DMS153 treated with DMSO at 0.1 percent for 48 hours (cell line): ENCODE measurements around the gene CDKN2B-AS1.
"Not testable (repeated sequence)": the region's sequence is repeated elsewhere in the genome, so short reads cannot be mapped to it uniquely, and the experiment has no call there.

Experiments used
- DNase-seq: peaks from one replicate; lab custom pipeline; 2025; ENCODE audit not compliant: unreplicated experiment; lab: John Stamatoyannopoulos, UW

Gene CDKN2B-AS1

DNA sequence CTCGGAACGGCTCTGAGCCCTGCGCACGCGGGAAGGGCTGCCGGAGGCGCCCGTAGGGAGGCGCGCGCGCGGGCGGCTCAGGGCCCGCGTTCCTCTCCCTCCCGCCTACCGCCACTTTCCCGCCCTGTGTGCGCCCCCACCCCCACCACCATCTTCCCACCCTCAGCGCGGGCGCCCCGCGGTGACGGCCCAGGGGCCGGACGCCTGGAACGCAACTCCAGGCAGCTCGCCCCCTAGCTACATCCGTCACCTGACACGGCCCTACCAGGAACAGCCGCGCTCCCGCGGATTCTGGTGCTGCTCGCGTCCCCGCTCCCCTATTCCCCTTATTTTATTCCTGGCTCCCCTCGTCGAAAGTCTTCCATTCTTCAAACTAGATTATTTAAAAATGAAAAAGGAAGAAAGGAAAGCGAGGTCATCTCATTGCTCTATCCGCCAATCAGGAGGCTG lies at the start of gene CDKN2B-AS1:
Gene CDKN2B-AS1, plus strand, starts transcription at position 236 of the 450 bp plus-strand sequence.
- DNase-seq, result peak; percentile 86

GRCh38 chr9:21945606-21946005 lies 49.0 kb upstream of the CDKN2B-AS1 start:
- no peak for DNase-seq

DNA sequence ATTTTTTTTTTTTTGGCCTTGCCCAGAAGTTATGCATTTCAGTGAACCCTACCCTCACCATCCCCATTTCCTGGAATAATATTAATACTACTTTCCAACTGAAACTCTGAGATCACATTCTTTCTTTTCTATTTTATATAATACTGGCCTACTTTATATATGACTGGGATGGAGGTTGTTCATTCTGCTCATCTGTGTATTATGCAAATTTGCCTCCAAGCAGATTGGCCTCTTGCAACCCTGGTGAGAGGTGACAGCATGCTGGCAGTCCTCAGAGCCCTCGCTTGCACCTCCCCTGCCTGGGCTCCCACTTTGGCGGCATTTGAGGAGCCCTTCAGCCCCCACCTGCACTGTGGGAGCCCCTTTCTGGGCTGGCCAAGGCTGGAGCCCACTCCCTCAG lies 35.8 kb upstream of the CDKN2B-AS1 start:
- no peak for DNase-seq

GRCh38 chr9:21959268-21959667 lies 35.3 kb upstream of the CDKN2B-AS1 start:
- not testable (repeated sequence) for DNase-seq

DNA sequence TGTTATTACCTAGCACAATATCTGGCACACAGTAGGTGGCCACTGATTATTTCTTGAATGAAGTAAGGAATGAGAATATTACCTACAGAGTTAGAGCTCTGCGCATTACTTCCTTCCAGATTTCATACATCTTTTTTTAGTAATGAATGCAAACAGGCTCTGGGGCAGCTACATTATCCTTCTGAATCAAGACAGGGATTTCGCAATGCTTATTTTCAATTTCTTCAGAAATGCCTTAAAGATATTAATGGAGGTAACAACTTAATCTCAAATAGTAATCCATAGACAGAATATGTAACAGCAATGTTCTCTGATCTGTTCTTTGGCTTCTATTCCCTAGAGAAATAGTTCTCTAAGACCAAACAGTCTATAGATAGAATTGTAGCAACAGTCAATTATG lies 33.0 kb upstream of the CDKN2B-AS1 start:
- DNase-seq, result no peak

- no peak for DNase-seq
Measured at GRCh38 chr9:21964925-21965385, 29.6 kb upstream of the CDKN2B-AS1 start.

DNA sequence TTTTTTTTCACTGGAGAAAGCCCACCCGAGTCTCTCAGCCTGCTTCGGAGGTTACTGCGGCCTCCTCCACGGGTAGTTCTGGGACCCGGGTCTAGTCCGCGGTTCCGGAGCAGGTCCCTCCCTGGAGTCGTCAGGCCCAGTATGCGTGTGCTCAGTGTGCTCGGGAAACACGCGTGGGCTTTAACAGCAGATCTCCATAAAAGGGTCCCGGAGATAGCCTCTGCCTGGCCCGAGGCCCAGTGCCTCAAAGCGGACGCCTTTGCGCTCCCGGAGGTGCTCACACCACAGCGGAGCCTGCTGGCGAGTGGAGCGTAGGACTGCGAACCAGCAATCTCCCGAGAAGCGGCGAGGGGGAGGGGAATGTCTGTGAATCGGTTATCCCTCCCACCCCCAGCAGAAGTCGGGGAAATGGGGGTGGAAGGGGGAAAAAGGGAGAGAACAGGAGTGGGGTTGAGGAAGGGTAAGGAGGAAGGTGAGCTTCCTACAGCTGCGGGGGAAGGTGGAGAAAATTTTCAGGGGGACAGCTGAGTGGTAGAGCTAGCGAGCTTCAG lies 29.1 kb upstream of the CDKN2B-AS1 start:
- DNase-seq, result no peak

GRCh38 chr9:21966140-21966851 lies 28.3 kb upstream of the CDKN2B-AS1 start:
- no peak for DNase-seq

- DNase-seq, result no peak
Measured at GRCh38 chr9:21967169-21967568, 27.4 kb upstream of the CDKN2B-AS1 start.

- no peak for DNase-seq
Measured at GRCh38 chr9:21967702-21968101, 26.9 kb upstream of the CDKN2B-AS1 start.

GRCh38 chr9:21968331-21969010 lies 26.1 kb upstream of the CDKN2B-AS1 start:
- DNase-seq, result no peak

DNA sequence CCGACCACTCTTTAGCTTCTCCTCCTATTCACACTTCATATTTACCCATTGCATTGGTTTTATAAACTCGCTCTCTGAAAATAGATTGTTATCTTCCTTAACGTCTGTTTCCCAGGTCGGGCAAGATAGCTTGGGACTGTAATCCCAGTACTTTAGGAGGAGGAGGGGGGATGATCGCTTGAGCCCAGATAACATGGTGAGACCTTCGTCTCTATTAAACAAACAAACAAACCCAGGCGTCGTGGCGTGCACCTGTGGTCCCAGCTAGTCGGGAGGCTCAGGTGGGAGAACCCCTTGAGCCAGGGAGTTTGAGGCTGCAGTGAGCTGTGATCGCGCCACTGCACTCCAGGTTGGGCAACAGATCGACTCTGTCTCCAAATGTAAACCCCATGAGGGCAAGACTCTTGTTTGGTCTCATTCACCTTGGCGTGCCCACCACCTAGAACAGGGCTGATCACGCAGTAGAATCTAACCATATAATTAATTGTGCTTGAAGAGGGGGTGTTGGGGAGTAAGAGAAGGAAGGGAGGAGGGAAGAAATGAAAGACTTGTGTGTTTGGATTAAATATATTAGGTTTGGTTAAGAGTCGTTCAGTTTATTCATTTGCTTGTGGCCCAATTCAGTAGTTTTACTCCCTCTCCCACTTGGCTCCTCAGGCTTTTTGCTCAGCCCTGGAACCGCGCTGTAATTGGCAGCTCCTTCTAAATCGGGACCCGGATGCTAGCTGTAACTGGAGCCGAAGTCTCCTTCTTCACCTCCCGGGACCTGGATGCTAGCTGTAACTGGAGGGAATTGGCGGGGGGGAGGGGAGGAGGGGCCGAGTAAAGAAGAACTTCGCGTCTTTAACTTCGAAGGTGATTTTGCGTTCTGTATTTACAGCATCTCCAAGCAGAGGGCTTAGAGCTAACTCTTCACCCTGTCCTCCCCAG lies 25.3 kb upstream of the CDKN2B-AS1 start:
- no peak for DNase-seq

- DNase-seq, result no peak
Measured at GRCh38 chr9:21969951-21970799, 24.4 kb upstream of the CDKN2B-AS1 start.

DNA sequence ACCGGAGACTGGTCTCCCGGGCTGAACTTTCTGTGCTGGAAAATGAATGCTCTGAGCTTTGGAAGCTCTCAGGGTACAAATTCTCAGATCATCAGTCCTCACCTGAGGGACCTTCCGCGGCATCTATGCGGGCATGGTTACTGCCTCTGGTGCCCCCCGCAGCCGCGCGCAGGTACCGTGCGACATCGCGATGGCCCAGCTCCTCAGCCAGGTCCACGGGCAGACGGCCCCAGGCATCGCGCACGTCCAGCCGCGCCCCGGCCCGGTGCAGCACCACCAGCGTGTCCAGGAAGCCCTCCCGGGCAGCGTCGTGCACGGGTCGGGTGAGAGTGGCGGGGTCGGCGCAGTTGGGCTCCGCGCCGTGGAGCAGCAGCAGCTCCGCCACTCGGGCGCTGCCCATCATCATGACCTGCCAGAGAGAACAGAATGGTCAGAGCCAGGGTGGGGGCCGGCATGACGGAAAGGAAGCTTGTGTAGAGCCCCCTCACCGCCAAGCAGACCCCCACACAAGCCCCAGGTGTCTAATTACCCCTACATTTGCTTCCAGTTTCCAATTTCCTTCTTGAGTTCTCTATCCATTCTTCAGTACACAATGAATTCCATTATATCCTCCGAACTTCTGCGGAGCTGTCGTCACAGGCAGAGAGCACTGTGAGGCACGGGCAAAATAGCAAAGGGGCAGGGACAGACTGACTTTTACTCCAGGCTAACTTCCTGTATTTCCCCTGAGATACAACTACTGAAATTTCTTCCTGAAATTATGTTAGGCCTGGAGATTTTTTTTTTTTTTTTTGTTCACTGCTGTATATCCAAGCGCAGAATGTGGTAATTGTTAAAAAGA lies 23.6 kb upstream of the CDKN2B-AS1 start:
- DNase-seq, result no peak

DNA sequence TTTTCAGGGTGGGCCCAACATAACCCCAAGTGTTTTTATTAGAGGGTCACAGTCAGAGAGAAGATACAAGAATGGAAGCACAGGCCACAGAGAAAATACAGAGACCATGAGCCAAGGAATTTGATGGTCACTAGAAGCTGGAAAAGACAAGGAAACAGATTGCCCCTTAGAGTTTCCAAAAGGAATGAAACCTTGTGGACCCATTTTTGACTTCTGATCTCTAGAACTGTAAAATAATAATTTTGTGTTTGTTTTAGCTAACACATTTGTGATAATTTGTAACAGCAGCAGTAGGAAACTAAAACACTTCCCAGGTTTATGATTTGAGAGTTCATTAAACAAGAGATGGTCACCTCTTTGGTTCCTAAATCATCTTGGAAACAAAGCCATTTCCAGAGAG lies 22.2 kb upstream of the CDKN2B-AS1 start:
- no peak for DNase-seq

DNA sequence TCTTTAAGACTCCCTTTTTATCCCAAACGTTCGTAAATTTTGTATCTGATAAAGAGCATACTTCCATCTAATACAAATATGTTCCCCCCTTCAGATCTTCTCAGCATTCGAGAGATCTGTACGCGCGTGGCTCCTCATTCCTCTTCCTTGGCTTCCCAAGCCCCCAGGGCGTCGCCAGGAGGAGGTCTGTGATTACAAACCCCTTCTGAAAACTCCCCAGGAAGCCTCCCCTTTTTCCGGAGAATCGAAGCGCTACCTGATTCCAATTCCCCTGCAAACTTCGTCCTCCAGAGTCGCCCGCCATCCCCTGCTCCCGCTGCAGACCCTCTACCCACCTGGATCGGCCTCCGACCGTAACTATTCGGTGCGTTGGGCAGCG lies 20.3 kb upstream of the CDKN2B-AS1 start:
- DNase-seq, result peak; percentile 39

DNA sequence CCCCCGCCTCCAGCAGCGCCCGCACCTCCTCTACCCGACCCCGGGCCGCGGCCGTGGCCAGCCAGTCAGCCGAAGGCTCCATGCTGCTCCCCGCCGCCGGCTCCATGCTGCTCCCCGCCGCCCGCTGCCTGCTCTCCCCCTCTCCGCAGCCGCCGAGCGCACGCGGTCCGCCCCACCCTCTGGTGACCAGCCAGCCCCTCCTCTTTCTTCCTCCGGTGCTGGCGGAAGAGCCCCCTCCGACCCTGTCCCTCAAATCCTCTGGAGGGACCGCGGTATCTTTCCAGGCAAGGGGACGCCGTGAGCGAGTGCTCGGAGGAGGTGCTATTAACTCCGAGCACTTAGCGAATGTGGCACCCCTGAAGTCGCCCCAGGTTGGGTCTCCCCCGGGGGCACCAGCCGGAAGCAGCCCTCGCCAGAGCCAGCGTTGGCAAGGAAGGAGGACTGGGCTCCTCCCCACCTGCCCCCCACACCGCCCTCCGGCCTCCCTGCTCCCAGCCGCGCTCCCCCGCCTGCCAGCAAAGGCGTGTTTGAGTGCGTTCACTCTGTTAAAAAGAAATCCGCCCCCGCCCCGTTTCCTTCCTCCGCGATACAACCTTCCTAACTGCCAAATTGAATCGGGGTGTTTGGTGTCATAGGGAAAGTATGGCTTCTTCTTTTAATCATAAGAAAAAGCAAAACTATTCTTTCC lies 19.7 kb upstream of the CDKN2B-AS1 start:
- DNase-seq, result peak; percentile 82

DNA sequence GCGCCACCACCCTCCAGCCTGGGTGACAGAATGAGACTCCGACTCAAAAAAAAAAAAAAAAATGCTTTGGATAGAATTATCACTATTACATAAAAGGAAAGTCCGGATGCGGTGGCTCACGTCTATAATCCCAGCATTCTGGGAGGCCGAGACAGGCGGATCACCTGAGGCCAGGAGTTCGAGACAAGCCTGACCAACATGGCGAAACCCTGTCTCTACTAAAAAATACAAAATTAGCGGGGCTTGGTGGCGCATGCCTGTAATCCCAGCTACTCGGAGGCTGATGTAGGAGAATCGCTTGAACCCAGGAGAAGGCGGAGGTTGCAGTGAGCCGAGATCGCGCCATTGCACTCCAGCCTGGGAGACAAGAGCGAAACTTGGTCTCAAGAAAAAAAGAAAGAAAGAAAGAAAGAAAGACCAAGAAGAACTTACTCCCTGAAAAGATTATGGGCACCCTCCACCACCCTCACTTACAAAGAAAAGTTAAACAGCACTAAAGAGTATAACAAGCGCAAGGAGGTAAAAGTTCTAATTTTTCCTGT lies 18.2 kb upstream of the CDKN2B-AS1 start:
- no peak for DNase-seq
